Gastroesophageal sphincter (tissue), 4 donors: ENCODE results near the gene PRH1. TPM values are rescaled to one million over a fixed set of nuclear protein-coding genes. Genes with fewer than 3 reads are reported as not detected.

Experiments
- ATAC-seq: fragments of 150-250 bp; one replicate; pipeline ENCODE4 v1.9.1; 2016; ENCODE audit warnings: mild to moderate bottlenecking, moderate library complexity
- H3K27ac ChIP-seq, 4 donors: fragments of 200-600 bp; sonication (generic) in 3 of 4; 1 replicate in 3 of 4; 2 replicates in 1 of 4; pipeline ENCODE4 v1.5.1; 2016 to 2019
- H3K27me3 ChIP-seq: fragments of 200-600 bp; sonication (generic); one replicate; pipeline ENCODE4 v1.5.1; 2019
- H3K36me3 ChIP-seq, 2 donors: fragments of 200-600 bp; sonication (generic); one replicate each; pipeline ENCODE4 v1.5.1; 2019; ENCODE audit warnings: control low read depth in 1 of 2
- H3K4me1 ChIP-seq, 3 donors: fragments of 200-600 bp; sonication (generic); 1 replicate in 2 of 3; 2 replicates in 1 of 3; pipeline ENCODE4 v1.5.1; 2016 to 2019; ENCODE audit warnings: control low read depth in 2 of 3
- H3K4me3 ChIP-seq, 2 donors: fragments of 200-600 bp; sonication (generic); one replicate each; pipeline ENCODE4 v1.5.1; 2019; ENCODE audit warnings: mild to moderate bottlenecking in 1 of 2, moderate library complexity in 1 of 2
- H3K9me3 ChIP-seq, 3 donors: fragments of 200-600 bp; sonication (generic); one replicate each; pipeline ENCODE4 v1.5.1; 2017 to 2019; ENCODE audit warnings: control low read depth in 2 of 3
- EP300 ChIP-seq: sonication (generic); formaldehyde crosslinking; IDR thresholded peaks from one replicate; pipeline ENCODE4 v1.6.1; 2017; ENCODE audit warnings: antibody characterized with exemption, mild to moderate bottlenecking
- POLR2A ChIP-seq, 2 donors: fragments of 450-650 bp; IDR thresholded peaks; one replicate each; pipeline ENCODE4 v1.6.1; 2017; ENCODE audit warnings: antibody characterized with exemption in 2 of 2, mild to moderate bottlenecking in 2 of 2, moderate library complexity in 1 of 2
- POLR2AphosphoS5 ChIP-seq: sonication (generic); formaldehyde crosslinking; IDR thresholded peaks from one replicate; pipeline ENCODE4 v1.6.1; 2017; ENCODE audit warnings: antibody characterized with exemption
- WGBS, 2 donors: methylation state at CpG; one replicate each; pipeline ENCODE4 v1.1.5; 2018; ENCODE audit warnings: low coverage in 1 of 2; 5-methylcytosine and 5-hydroxymethylcytosine counted together
- total RNA-seq, 4 donors: library from RNA; depleted of rRNA; stranded (reverse); fragments of >200 nt; gene quantifications; one replicate each; pipeline ENCODE4 v1.1.0, GENCODE V29; 2016
- TF ChIP-seq, protein P1 (sequence below), 4 experiments: fragments of 200-600 bp in 2 of 4; fragments of 450-650 bp in 2 of 4; sonication (generic) in 1 of 4; IDR thresholded peaks; one replicate each; pipeline ENCODE4 v1.5.1; 2017 to 2019; ENCODE audit warnings: antibody characterized with exemption in 4 of 4, mild to moderate bottlenecking in 2 of 4, moderate library complexity in 2 of 4

PRH1 gene
- total RNA-seq, 4 donors from 2014 or later, result 3.6 to 32.3 (median 18.3) TPM

GRCh38 chr12:10909462-10909861 is 25.4 kb upstream of the PRH1 start, which contains the start of gene TAS2R13:
TSS of gene TAS2R13 (minus strand) at chr12:10909562. CDS start at chr12:10909298, 264 bp downstream.
- Histone ChIP-seq H3K9me3 (peaks cover 0 to 20% (median 0%) of the 10 kb centered on the region in 3 donors), H3K4me1 (no peaks in the 10 kb centered on the region), H3K27ac (no peak within 1 kb of the TSS), H3K4me3 (no peak within 1 kb of the TSS), H3K27me3 (no peaks in the 10 kb centered on the region), H3K36me3 (peaks cover 0 to 7% of the 10 kb centered on the region in 2 donors)
- TF ChIP-seq, protein P1, sequence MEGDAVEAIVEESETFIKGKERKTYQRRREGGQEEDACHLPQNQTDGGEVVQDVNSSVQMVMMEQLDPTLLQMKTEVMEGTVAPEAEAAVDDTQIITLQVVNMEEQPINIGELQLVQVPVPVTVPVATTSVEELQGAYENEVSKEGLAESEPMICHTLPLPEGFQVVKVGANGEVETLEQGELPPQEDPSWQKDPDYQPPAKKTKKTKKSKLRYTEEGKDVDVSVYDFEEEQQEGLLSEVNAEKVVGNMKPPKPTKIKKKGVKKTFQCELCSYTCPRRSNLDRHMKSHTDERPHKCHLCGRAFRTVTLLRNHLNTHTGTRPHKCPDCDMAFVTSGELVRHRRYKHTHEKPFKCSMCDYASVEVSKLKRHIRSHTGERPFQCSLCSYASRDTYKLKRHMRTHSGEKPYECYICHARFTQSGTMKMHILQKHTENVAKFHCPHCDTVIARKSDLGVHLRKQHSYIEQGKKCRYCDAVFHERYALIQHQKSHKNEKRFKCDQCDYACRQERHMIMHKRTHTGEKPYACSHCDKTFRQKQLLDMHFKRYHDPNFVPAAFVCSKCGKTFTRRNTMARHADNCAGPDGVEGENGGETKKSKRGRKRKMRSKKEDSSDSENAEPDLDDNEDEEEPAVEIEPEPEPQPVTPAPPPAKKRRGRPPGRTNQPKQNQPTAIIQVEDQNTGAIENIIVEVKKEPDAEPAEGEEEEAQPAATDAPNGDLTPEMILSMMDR (IDR thresholded peaks at IDR 0.05), result no peak
- TF ChIP-seq EP300 (no peak), POLR2AphosphoS5 (no peak), POLR2A (IDR thresholded peaks at IDR 0.05) (no peak)
- ATAC-seq, result no peak
- WGBS, 2 donors, result 82 to 100% methylated on average over 1 of the region's 1 CpG

DNA sequence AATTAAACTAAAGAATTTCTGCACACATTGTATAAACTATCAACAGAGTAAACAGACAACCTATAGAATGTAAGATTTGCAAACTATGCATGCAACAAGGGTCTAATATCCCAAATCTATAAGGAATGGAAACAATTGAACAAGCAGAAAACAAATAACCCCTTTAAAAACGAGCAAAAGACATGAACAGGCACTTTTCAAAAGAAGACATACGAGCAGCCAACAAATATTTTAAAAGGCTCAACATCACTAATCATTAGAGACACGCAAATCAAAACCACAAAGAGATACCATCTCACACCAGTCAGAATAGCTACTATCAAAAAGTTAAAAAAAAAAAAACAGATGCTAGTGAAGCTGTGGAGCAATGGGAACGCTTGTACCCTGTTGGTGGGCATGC is 20.6 kb upstream of the PRH1 start:
- H3K4me1 ChIP-seq, result no peaks in the 10 kb centered on the region
- TF ChIP-seq POLR2A (IDR thresholded peaks at IDR 0.05) (no peak), POLR2AphosphoS5 (no peak), EP300 (no peak)
- TF ChIP-seq, protein P1 (IDR thresholded peaks at IDR 0.05), result no peak
- H3K27me3 ChIP-seq, result no peaks in the 10 kb centered on the region
- H3K27ac ChIP-seq, result no peak overlapping the region
- ATAC-seq, result no peak
- peaks cover 0 to 43% (median 0%) of the 10 kb centered on the region in 3 donors for H3K9me3 ChIP-seq
- H3K36me3 ChIP-seq, result peaks cover 0 to 7% of the 10 kb centered on the region in 2 donors
- 86 to 97% methylated on average over 3 of the region's 4 CpGs for WGBS, 2 donors
- no peak overlapping the region for H3K4me3 ChIP-seq

DNA sequence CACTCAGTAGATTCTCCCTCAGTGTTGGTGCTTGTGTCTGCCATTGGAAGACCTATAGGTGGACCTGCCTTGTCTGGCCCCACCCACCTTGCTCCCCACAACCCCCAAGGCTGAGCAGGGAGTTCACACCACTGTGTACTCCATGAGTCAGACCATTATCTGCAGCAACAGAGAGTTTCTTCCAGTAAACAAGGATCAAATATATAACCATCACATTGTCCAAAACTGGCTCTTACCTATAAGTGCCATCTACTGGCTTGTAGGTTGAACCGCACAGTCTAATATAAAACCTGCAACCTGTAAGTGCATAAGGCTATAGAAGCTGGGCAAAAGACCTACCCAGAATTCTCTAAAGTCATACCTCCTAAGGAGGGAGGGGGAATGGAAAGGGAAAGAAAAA is 17.4 kb upstream of the PRH1 start:
- no peak overlapping the region for H3K4me3 ChIP-seq
- no peak for ATAC-seq
- H3K9me3 ChIP-seq, result peaks cover 0 to 43% (median 0%) of the 10 kb centered on the region in 3 donors
- H3K27me3 ChIP-seq, result no peaks in the 10 kb centered on the region
- WGBS, 2 donors, result 100% methylated on average over 1 of the region's 1 CpG
- TF ChIP-seq EP300 (no peak), POLR2A (IDR thresholded peaks at IDR 0.05) (no peak), POLR2AphosphoS5 (no peak)
- TF ChIP-seq, protein P1 (IDR thresholded peaks at IDR 0.05), result no peak
- no peaks in the 10 kb centered on the region for H3K4me1 ChIP-seq
- peaks cover 0 to 7% of the 10 kb centered on the region in 2 donors for H3K36me3 ChIP-seq
- no peak overlapping the region for H3K27ac ChIP-seq

- H3K4me1 ChIP-seq, result no peaks in the 10 kb centered on the region
- no peaks in the 10 kb centered on the region for H3K27me3 ChIP-seq
- H3K4me3 ChIP-seq, result no peak overlapping the region
- no peak for TF ChIP-seq POLR2AphosphoS5
- TF ChIP-seq POLR2A (IDR thresholded peaks at IDR 0.05), result no peak
- TF ChIP-seq, protein P1 (IDR thresholded peaks at IDR 0.05), result no peak
- TF ChIP-seq EP300, result no peak
- no peak for ATAC-seq
- WGBS, 2 donors, result 100% methylated on average over 1 of the region's 1 CpG
- H3K27ac ChIP-seq, result no peak overlapping the region
- peaks cover 0 to 38% (median 0%) of the 10 kb centered on the region in 3 donors for H3K9me3 ChIP-seq
- peaks cover 0 to 7% of the 10 kb centered on the region in 2 donors for H3K36me3 ChIP-seq
These were observed 16.9 kb upstream of the PRH1 start for GRCh38 chr12:10900972-10901371.

GRCh38 chr12:10900530-10900929 is 16.5 kb upstream of the PRH1 start:
- TF ChIP-seq POLR2AphosphoS5, result no peak
- TF ChIP-seq, protein P1 (IDR thresholded peaks at IDR 0.05), result no peak
- no peak for TF ChIP-seq POLR2A (IDR thresholded peaks at IDR 0.05)
- no peak for TF ChIP-seq EP300
- 100% methylated on average over 1 of the region's 1 CpG; no CpG with 5 or more reads in 1 of the 2 donors for WGBS, 2 donors

More at GRCh38 chr12:10900530-10900929, 16.5 kb upstream of the PRH1 start:
- H3K36me3 ChIP-seq, result peaks cover 0 to 5% of the 10 kb centered on the region in 2 donors
- H3K27ac ChIP-seq, result no peak overlapping the region
- H3K9me3 ChIP-seq, result peaks cover 0 to 34% (median 0%) of the 10 kb centered on the region in 3 donors
- no peaks in the 10 kb centered on the region for H3K27me3 ChIP-seq
- no peak overlapping the region for H3K4me3 ChIP-seq
- no peak for ATAC-seq
- no peaks in the 10 kb centered on the region for H3K4me1 ChIP-seq
